ENCODE data around the gene EIF1AD.
A peak's percentile ranks its signal among the peaks of the same experiment; 100 is the strongest.

GRCh38 chr11:66045177-66045639, 43.3 kb upstream of the EIF1AD start:
- TF ChIP-seq CTCF (IDR thresholded peaks at IDR 0.05) = peak; percentile 72 to 86 (median 74)
- no peak for TF ChIP-seq POLR2A (IDR thresholded peaks at IDR 0.05)
- TF ChIP-seq POLR2AphosphoS5 (IDR thresholded peaks at IDR 0.05) = peak; percentile 35
